Neuronal stem cell (in vitro differentiated cells): ENCODE data around the gene CMTR1.

ENCODE experiments used
- DNase-seq: peaks from one replicate; pipeline ENCODE4 v3.0.0-alpha.2; 2013; ENCODE audit warnings: low spot score
- H2AFZ ChIP-seq: one replicate; pipeline ENCODE4 v1.6.1; 2013; ENCODE audit warnings: mild to moderate bottlenecking, low read length, inconsistent platforms
- H2AK5ac ChIP-seq: 2 replicates; pipeline ENCODE4 v1.6.1; 2013; ENCODE audit warnings: low read depth, mild to moderate bottlenecking, inconsistent platforms, low read length, moderate library complexity, mixed read lengths
- H2BK120ac ChIP-seq: 2 replicates; pipeline ENCODE4 v1.6.1; 2013; ENCODE audit warnings: low read depth, mild to moderate bottlenecking, inconsistent platforms, low read length, moderate library complexity, mixed read lengths
- H2BK12ac ChIP-seq: one replicate; pipeline ENCODE4 v1.6.1; 2013; ENCODE audit warnings: low read length, inconsistent platforms
- H2BK15ac ChIP-seq: 2 replicates; pipeline ENCODE4 v1.6.1; 2013; ENCODE audit warnings: mild to moderate bottlenecking, low read length, inconsistent platforms, mixed read lengths
- H2BK5ac ChIP-seq: one replicate; pipeline ENCODE4 v1.6.1; 2013; ENCODE audit warnings: inconsistent platforms, mild to moderate bottlenecking, low read length, moderate library complexity
- H3K14ac ChIP-seq: one replicate; pipeline ENCODE4 v1.6.1; 2013; ENCODE audit warnings: low read length, inconsistent platforms
- H3K18ac ChIP-seq: 2 replicates; pipeline ENCODE4 v1.6.1; 2013; ENCODE audit warnings: low read length, inconsistent platforms
- H3K23ac ChIP-seq: 2 replicates; pipeline ENCODE4 v1.6.1; 2013; ENCODE audit warnings: low read depth, mild to moderate bottlenecking, mixed read lengths, low read length, inconsistent platforms; ENCODE audit not compliant: poor library complexity
- H3K27ac ChIP-seq: replicated peaks from 3 replicates; pipeline ENCODE4 v1.5.1; 2013; ENCODE audit warnings: low read length, inconsistent platforms
- H3K27me3 ChIP-seq, 3 experiments: 2 replicates each; pipeline ENCODE4 v1.6.1; 2013; ENCODE audit warnings: low read length in 3 of 3, mild to moderate bottlenecking in 2 of 3, inconsistent platforms in 1 of 3, low read depth in 1 of 3, mixed read lengths in 1 of 3, moderate library complexity in 1 of 3; ENCODE audit not compliant: control insufficient read depth in 3 of 3, insufficient read depth in 3 of 3
- H3K36me3 ChIP-seq, 2 donors: replicated peaks in 1 of 2; 2 replicates each; pipeline ENCODE4 v1.6.1; 2013; ENCODE audit warnings: low read length in 2 of 2; ENCODE audit not compliant: control insufficient read depth in 2 of 2, insufficient read depth in 2 of 2
- H3K4ac ChIP-seq: 2 replicates; pipeline ENCODE4 v1.6.1; 2013; ENCODE audit warnings: inconsistent platforms, mild to moderate bottlenecking, low read length, moderate library complexity
- H3K4me1 ChIP-seq, 2 donors: 1 replicate in 1 of 2; 2 replicates in 1 of 2; pipeline ENCODE4 v1.6.1; 2013; ENCODE audit warnings: low read length in 2 of 2, low read depth in 1 of 2; ENCODE audit not compliant: control insufficient read depth in 2 of 2, insufficient read depth in 1 of 2
- H3K4me2 ChIP-seq: one replicate; pipeline ENCODE4 v1.6.1; 2013; ENCODE audit warnings: mild to moderate bottlenecking, low read length, inconsistent platforms; ENCODE audit not compliant: insufficient read depth, poor library complexity, severe bottlenecking
- H3K4me3 ChIP-seq, 2 donors: 2 replicates each; pipeline ENCODE4 v1.5.1; 2013; ENCODE audit warnings: low read length in 2 of 2, mild to moderate bottlenecking in 2 of 2, inconsistent platforms in 1 of 2, moderate library complexity in 1 of 2
- H3K79me1 ChIP-seq: one replicate; pipeline ENCODE4 v1.6.1; 2013; ENCODE audit warnings: low read depth, mild to moderate bottlenecking, inconsistent platforms, low read length, moderate library complexity
- H3K9ac ChIP-seq: one replicate; pipeline ENCODE4 v1.6.1; 2013; ENCODE audit warnings: mild to moderate bottlenecking, low read depth, low read length, inconsistent platforms; ENCODE audit not compliant: poor library complexity
- H3K9me3 ChIP-seq, 2 donors: replicated peaks in 1 of 2; 2 replicates each; pipeline versions ENCODE3 to v1.6.1; 2013; ENCODE audit warnings: low read length in 2 of 2, mild to moderate bottlenecking in 2 of 2, inconsistent platforms in 1 of 2, low read depth in 1 of 2, mixed read lengths in 1 of 2, moderate library complexity in 1 of 2; ENCODE audit not compliant: control insufficient read depth in 2 of 2, insufficient read depth in 1 of 2
- H4K8ac ChIP-seq: one replicate; pipeline ENCODE4 v1.6.1; 2013; ENCODE audit warnings: low read depth, mild to moderate bottlenecking, inconsistent platforms, low read length, moderate library complexity
- H4K91ac ChIP-seq: one replicate; pipeline ENCODE4 v1.6.1; 2013; ENCODE audit warnings: low read length, low read depth, mild to moderate bottlenecking, inconsistent platforms; ENCODE audit not compliant: poor library complexity
- WGBS, 2 donors: extraction: QIAGEN DNeasy Blood & Tissue Kit; methylation state at CpG; one replicate each; pipeline ENCODE4 v1.1.7; 2013; ENCODE audit warnings: missing lambda C conversion rate in 2 of 2, mixed read lengths in 1 of 2; ENCODE audit not compliant: insufficient read length in 2 of 2, insufficient replicate concordance in 1 of 2; ENCODE audit errors: extremely low coverage in 2 of 2; 5-methylcytosine and 5-hydroxymethylcytosine counted together

The CMTR1 gene

DNA sequence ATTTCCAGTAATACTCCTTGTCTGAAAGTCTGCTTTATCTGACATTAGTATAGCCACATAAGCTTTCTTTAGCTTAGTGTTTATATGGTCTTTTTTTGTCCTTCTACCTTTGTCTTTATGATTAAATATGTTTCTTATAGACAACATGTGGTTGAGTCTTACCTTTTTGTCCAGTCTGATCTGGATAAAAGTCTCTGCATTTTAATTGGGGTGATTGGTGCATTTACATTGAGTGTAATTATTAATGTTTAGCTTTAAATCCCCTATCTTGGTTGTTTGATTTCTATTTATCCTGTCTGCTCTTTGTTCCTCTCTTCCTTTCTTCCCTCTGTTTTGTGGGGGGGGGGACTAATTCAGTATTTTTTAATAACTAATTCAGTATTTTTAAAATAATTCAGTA lies 34.7 kb downstream of the CMTR1 start:
- no peak overlapping the region for H3K27ac ChIP-seq
- no peak overlapping the region for H3K4me3 ChIP-seq
- H4K8ac ChIP-seq: no peak overlapping the region
- H3K23ac ChIP-seq: no peak overlapping the region
- no peak overlapping the region for H3K4ac ChIP-seq
- H3K18ac ChIP-seq: no peak overlapping the region
- H3K4me2 ChIP-seq: no peak overlapping the region
- no peak overlapping the region for H2BK12ac ChIP-seq
- peaks cover 2% of the 10 kb centered on the region for H3K79me1 ChIP-seq
- H2BK5ac ChIP-seq: no peak overlapping the region
- no peak overlapping the region for H4K91ac ChIP-seq
- no peak overlapping the region for H2BK120ac ChIP-seq
- no peak for DNase-seq
- no peaks in the 10 kb centered on the region for H3K4me1 ChIP-seq
- H3K27me3 ChIP-seq: no peaks in the 10 kb centered on the region
- H2BK15ac ChIP-seq: no peak overlapping the region
- peaks cover 0 to 23% of the 10 kb centered on the region in 2 donors for H3K9me3 ChIP-seq
- H2AK5ac ChIP-seq: no peak overlapping the region
- peaks cover 15 to 51% of the 10 kb centered on the region in 2 donors for H3K36me3 ChIP-seq
- no peak overlapping the region for H3K14ac ChIP-seq
- H3K9ac ChIP-seq: no peak overlapping the region
- no peak overlapping the region for H2AFZ ChIP-seq

DNA sequence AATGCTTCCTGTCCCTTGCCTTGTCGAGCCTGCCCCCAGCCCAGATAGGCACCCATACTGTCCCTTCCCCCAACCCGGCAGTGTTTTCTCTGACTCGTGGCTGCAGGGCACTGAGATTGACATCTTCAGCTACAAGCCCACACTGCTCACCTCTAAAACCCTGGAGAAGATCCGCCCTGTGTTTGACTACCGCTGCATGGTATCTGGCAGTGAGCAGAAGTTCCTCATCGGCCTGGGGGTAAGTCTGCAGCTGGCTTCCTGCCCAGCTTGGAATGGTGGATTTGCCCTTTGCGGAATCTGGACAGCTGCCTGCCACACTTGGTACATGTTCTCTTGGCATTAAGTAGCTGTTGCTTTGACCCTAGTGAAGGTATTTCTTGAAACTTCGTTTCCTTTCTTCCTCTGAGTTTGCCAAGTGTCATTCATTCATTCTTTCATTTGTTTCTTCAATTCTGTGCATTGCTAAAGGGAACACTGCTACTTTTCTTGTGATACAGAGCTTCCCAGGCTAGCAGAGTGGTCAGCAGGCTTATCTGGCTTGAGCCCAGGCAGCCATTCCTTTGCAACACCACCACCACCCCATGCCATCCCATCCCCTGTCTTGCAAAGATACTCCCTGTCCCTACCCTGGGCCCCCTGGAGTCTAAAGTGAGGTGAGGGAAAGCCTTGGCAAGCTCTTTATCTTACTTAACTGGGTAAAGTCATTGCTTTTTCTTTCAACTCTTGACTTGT lies 40.5 kb downstream of the CMTR1 start:
- H2AK5ac ChIP-seq: no peak overlapping the region
- no peak overlapping the region for H2BK15ac ChIP-seq
- no peak overlapping the region for H4K91ac ChIP-seq
- no peak overlapping the region for H3K4me3 ChIP-seq
- H3K23ac ChIP-seq: no peak overlapping the region
- no peak overlapping the region for H2BK120ac ChIP-seq
- no peaks in the 10 kb centered on the region for H3K27me3 ChIP-seq
- H3K4ac ChIP-seq: no peak overlapping the region
- H4K8ac ChIP-seq: no peak overlapping the region
- H2BK5ac ChIP-seq: no peak overlapping the region
- no peaks in the 10 kb centered on the region for H3K79me1 ChIP-seq
- H2BK12ac ChIP-seq: no peak overlapping the region
- H3K27ac ChIP-seq: no peak overlapping the region
- no peak for DNase-seq
- no peak overlapping the region for H3K9ac ChIP-seq
- WGBS, 2 donors: no CpG with 5 or more reads among the region's 8 CpGs
- H3K9me3 ChIP-seq: no peaks in the 10 kb centered on the region
- H3K4me1 ChIP-seq: no peaks in the 10 kb centered on the region
- no peak overlapping the region for H3K18ac ChIP-seq
- H3K14ac ChIP-seq: no peak overlapping the region
- H2AFZ ChIP-seq: no peak overlapping the region
- H3K4me2 ChIP-seq: no peak overlapping the region
- H3K36me3 ChIP-seq: peaks cover 36 to 76% of the 10 kb centered on the region in 2 donors

GRCh38 chr6:37474316-37474715 lies 41.3 kb downstream of the CMTR1 start:
- Histone ChIP-seq H2AK5ac (no peak overlapping the region), H3K4me3 (no peak overlapping the region), H3K9me3 (no peaks in the 10 kb centered on the region), H2AFZ (no peak overlapping the region), H3K14ac (no peak overlapping the region), H3K23ac (no peak overlapping the region), H2BK5ac (no peak overlapping the region), H3K79me1 (no peaks in the 10 kb centered on the region), H4K91ac (no peak overlapping the region), H4K8ac (no peak overlapping the region), H3K27ac (no peak overlapping the region), H2BK15ac (no peak overlapping the region), H2BK120ac (no peak overlapping the region), H3K4me2 (no peak overlapping the region), H3K4me1 (no peaks in the 10 kb centered on the region), H3K9ac (no peak overlapping the region), H2BK12ac (no peak overlapping the region), H3K18ac (no peak overlapping the region), H3K4ac (no peak overlapping the region), H3K27me3 (no peaks in the 10 kb centered on the region), H3K36me3 (peaks cover 44 to 84% of the 10 kb centered on the region in 2 donors)
- no CpG with 5 or more reads among the region's 4 CpGs for WGBS, 2 donors
- no peak for DNase-seq

DNA sequence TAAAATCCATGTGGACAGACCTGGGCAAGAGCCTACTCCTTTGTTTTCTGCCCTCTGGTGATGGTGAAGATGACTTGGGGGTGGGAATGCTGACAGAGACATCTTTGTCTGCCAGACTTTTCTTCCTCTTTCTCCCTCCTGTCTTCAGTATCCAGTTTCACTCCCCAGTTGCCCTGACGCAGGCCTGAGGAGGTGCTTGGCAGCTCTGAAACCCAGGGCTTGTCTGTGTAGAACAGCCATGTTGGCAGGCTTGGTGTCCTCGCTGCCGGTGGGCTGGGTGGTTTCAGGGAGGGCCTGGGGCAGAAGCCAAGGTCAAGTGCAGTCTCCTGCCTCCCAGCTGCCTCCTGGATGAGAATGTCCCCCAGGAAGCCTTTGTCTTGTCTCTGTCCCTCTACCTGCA lies 44.2 kb downstream of the CMTR1 start:
- H3K4me2 ChIP-seq: no peak overlapping the region
- no peak overlapping the region for H3K23ac ChIP-seq
- no peak overlapping the region for H3K4ac ChIP-seq
- no peak overlapping the region for H2BK5ac ChIP-seq
- no peak overlapping the region for H2AK5ac ChIP-seq
- H2BK120ac ChIP-seq: no peak overlapping the region
- no peak for DNase-seq
- no peak overlapping the region for H3K14ac ChIP-seq
- peaks cover 49 to 96% of the 10 kb centered on the region in 2 donors for H3K36me3 ChIP-seq
- H3K27ac ChIP-seq: no peak overlapping the region
- H3K4me1 ChIP-seq: peaks cover 14 to 17% of the 10 kb centered on the region in 2 donors
- no peak overlapping the region for H3K18ac ChIP-seq
- no peak overlapping the region for H2BK15ac ChIP-seq
- H3K79me1 ChIP-seq: no peaks in the 10 kb centered on the region
- H4K8ac ChIP-seq: no peak overlapping the region
- H2AFZ ChIP-seq: no peak overlapping the region
- no peaks in the 10 kb centered on the region for H3K9me3 ChIP-seq
- H3K27me3 ChIP-seq: no peaks in the 10 kb centered on the region
- no CpG with 5 or more reads among the region's 3 CpGs for WGBS, 2 donors
- H4K91ac ChIP-seq: no peak overlapping the region
- H3K9ac ChIP-seq: no peak overlapping the region
- no peak overlapping the region for H2BK12ac ChIP-seq
- no peak overlapping the region for H3K4me3 ChIP-seq
